ENCODE measurements around the gene VSNL1.

DNA sequence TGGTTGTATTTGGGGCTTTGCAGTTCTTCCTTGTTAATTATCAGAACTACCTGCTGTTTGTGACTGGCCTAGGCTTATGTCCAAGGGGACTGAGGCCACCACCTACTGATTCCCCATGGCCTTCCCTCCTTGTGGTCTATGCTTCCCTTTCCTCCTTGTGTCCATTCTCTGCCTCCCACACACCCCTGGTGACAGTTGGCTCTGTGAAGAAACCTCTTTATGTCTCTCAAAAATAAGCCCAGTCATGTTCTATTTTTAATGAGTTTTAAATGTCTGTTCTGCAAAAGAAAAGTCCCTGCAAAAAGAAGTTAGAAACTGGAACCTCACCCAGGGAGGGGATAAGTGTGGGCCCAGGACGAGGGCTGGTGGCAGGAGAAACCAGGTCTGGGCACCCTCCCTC is 108.1 kb downstream of the VSNL1 start:
- TF ChIP-seq POLR2A (IDR thresholded peaks at IDR 0.05), result no peak
- TF ChIP-seq, protein P1, sequence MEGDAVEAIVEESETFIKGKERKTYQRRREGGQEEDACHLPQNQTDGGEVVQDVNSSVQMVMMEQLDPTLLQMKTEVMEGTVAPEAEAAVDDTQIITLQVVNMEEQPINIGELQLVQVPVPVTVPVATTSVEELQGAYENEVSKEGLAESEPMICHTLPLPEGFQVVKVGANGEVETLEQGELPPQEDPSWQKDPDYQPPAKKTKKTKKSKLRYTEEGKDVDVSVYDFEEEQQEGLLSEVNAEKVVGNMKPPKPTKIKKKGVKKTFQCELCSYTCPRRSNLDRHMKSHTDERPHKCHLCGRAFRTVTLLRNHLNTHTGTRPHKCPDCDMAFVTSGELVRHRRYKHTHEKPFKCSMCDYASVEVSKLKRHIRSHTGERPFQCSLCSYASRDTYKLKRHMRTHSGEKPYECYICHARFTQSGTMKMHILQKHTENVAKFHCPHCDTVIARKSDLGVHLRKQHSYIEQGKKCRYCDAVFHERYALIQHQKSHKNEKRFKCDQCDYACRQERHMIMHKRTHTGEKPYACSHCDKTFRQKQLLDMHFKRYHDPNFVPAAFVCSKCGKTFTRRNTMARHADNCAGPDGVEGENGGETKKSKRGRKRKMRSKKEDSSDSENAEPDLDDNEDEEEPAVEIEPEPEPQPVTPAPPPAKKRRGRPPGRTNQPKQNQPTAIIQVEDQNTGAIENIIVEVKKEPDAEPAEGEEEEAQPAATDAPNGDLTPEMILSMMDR (IDR thresholded peaks at IDR 0.05), result no peak
- TF ChIP-seq POLR2AphosphoS5 (IDR thresholded peaks at IDR 0.05), result no peak

Measured in upper lobe of left lung (tissue), 4 donors.